Measurements from ENCODE around the gene RDM1.

The RDM1 gene

DNA sequence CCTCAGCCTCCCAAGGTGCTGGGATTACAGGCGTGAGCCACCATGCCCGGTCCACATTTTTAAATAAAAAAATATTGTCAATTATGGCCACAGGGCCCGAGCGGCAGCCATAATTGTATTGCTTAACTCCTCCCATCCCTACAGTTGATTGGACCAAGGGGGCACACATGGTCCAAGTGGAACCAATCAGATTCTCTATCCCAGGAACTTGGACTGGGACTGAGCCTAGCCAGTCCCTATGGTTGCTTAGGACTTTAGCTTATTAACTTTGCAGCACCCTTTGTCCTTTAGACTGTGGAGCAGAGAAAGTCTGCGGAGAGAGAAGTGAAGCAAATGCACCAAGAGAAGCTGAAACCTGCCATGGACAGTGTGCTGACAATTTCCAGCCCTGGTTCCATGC lies 5.5 kb upstream of the RDM1 start:
- Histone ChIP-seq H3K4me2 (ENCODE audit: low read length) (no peak overlapping the region), H3K4me3 (ENCODE audit: low read length) (no peak overlapping the region), H3K27me3 (ENCODE audit: low read depth, low read length) (peaks cover 8% of the 10 kb centered on the region), H4K20me1 (ENCODE audit: insufficient read depth, low read length) (no peaks in the 10 kb centered on the region), H3K36me3 (replicated peaks; ENCODE audit: low read depth, low read length) (no peaks in the 10 kb centered on the region), H2AFZ (ENCODE audit: low read depth, low read length) (no peak overlapping the region), H3K9me3 (ENCODE audit: insufficient read depth, low read length) (no peaks in the 10 kb centered on the region), H3K9ac (ENCODE audit: low read length) (no peak overlapping the region), H3K4me1 (ENCODE audit: low read length) (peaks cover 3% of the 10 kb centered on the region), H3K27ac (ENCODE audit: low read length) (no peak overlapping the region), H3K79me2 (ENCODE audit: low read length) (no peaks in the 10 kb centered on the region)
- no peak for TF ChIP-seq EZH2phosphoT487 (IDR thresholded peaks at IDR 0.05; ENCODE audit: low read depth)
- TF ChIP-seq, protein P1, sequence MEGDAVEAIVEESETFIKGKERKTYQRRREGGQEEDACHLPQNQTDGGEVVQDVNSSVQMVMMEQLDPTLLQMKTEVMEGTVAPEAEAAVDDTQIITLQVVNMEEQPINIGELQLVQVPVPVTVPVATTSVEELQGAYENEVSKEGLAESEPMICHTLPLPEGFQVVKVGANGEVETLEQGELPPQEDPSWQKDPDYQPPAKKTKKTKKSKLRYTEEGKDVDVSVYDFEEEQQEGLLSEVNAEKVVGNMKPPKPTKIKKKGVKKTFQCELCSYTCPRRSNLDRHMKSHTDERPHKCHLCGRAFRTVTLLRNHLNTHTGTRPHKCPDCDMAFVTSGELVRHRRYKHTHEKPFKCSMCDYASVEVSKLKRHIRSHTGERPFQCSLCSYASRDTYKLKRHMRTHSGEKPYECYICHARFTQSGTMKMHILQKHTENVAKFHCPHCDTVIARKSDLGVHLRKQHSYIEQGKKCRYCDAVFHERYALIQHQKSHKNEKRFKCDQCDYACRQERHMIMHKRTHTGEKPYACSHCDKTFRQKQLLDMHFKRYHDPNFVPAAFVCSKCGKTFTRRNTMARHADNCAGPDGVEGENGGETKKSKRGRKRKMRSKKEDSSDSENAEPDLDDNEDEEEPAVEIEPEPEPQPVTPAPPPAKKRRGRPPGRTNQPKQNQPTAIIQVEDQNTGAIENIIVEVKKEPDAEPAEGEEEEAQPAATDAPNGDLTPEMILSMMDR (IDR thresholded peaks at IDR 0.05; ENCODE audit: low read depth, low read length) = no peak

DNA sequence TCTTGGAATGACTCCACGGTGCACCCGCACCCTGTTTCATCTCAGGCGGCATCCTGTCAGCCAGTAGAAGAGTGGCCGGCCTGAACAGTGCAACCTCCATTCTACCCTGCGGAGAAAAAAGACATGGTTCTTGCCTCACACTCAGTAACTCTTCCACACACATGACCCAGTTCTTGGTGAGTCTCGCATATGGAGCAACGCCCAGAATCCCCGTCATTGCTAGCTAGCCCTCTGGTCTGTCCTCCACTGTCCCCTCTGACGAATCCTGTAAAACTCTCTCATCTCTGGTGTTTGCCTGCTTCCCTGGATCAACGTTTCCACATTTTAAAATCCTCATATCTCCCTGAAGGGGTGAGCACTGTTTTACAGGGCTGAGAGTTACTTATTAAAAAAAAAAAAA lies 4.2 kb upstream of the RDM1 start:
- H3K79me2 ChIP-seq (ENCODE audit: low read length) = no peaks in the 10 kb centered on the region
- no peak overlapping the region for H3K4me2 ChIP-seq (ENCODE audit: low read length)
- no peaks in the 10 kb centered on the region for H3K36me3 ChIP-seq (replicated peaks; ENCODE audit: low read depth, low read length)
- TF ChIP-seq EZH2phosphoT487 (IDR thresholded peaks at IDR 0.05; ENCODE audit: low read depth) = no peak
- peaks cover 8% of the 10 kb centered on the region for H3K27me3 ChIP-seq (ENCODE audit: low read depth, low read length)
- no peak overlapping the region for H3K4me3 ChIP-seq (ENCODE audit: low read length)
- peaks cover 10% of the 10 kb centered on the region for H3K4me1 ChIP-seq (ENCODE audit: low read length)
- no peak overlapping the region for H2AFZ ChIP-seq (ENCODE audit: low read depth, low read length)
- H3K9ac ChIP-seq (ENCODE audit: low read length) = no peak overlapping the region
- no peaks in the 10 kb centered on the region for H4K20me1 ChIP-seq (ENCODE audit: insufficient read depth, low read length)
- H3K27ac ChIP-seq (ENCODE audit: low read length) = no peak overlapping the region
- H3K9me3 ChIP-seq (ENCODE audit: insufficient read depth, low read length) = no peaks in the 10 kb centered on the region

DNA sequence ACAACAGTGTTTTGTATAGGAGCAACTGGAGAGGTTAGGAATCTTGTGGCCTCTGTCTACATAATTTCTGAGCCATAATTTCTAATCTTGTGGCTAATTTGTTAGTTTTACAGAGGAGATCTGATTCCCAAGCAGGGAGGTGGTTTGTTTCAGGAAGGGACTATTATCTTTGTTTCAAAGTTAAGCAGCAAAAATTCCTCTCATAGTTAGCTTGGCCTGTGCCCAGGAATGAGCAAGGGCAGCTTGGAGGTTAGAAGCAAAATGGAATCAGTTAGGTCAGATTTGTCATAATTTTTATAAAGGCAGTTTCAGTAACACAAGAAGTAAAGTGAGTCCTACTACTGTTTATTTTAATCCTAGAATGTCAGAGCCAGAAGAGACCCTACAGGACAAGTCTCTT lies 2.0 kb upstream of the RDM1 start:
- Histone ChIP-seq H3K27me3 (ENCODE audit: low read depth, low read length) (peaks cover 8% of the 10 kb centered on the region), H3K36me3 (replicated peaks; ENCODE audit: low read depth, low read length) (no peaks in the 10 kb centered on the region), H2AFZ (ENCODE audit: low read depth, low read length) (no peak overlapping the region), H3K27ac (ENCODE audit: low read length) (no peak overlapping the region), H4K20me1 (ENCODE audit: insufficient read depth, low read length) (no peaks in the 10 kb centered on the region), H3K9ac (ENCODE audit: low read length) (no peak overlapping the region), H3K79me2 (ENCODE audit: low read length) (no peaks in the 10 kb centered on the region), H3K4me1 (ENCODE audit: low read length) (peaks cover 19% of the 10 kb centered on the region), H3K4me2 (ENCODE audit: low read length) (no peak overlapping the region), H3K9me3 (ENCODE audit: insufficient read depth, low read length) (no peaks in the 10 kb centered on the region), H3K4me3 (ENCODE audit: low read length) (no peak overlapping the region)
- TF ChIP-seq EZH2phosphoT487 (IDR thresholded peaks at IDR 0.05; ENCODE audit: low read depth) = no peak
- TF ChIP-seq, protein P1 (IDR thresholded peaks at IDR 0.05; ENCODE audit: low read depth, low read length) = no peak

DNA sequence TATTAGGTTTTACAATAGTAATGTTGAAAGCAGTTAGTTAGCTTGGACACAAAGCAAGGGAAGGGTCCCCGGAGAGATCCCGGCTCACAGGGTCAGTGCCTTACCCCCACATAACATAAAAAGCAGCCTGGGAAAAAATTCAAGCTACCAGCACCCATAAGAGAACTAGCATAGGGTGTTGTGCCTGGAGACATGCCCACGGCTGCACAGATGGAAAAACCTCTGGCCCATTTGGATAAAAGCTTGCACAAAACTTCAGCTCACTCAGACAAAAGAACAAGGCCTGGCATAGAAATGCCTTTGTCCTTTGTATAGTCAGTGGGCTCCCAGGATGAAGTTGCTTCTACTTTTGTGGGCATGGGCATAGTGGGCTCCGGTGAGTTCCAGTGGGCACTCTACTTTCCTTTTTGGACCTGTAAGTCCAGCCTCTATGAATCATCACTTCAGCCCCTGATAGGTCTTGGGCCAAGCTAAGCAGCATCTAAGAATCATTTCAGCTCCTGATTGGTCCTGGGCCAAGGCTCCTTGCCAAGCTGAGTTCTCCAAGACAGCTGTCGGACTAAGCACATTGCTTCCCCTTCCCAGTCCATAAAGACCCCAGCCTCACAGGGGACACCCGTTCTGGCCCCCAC lies 1.3 kb upstream of the RDM1 start:
- no peaks in the 10 kb centered on the region for H3K9me3 ChIP-seq (ENCODE audit: insufficient read depth, low read length)
- TF ChIP-seq, protein P1 (IDR thresholded peaks at IDR 0.05; ENCODE audit: low read depth, low read length) = no peak
- no peak for TF ChIP-seq EZH2phosphoT487 (IDR thresholded peaks at IDR 0.05; ENCODE audit: low read depth)
- H3K27ac ChIP-seq (ENCODE audit: low read length) = no peak overlapping the region
- no peak overlapping the region for H3K4me3 ChIP-seq (ENCODE audit: low read length)
- H3K79me2 ChIP-seq (ENCODE audit: low read length) = no peaks in the 10 kb centered on the region
- no peak overlapping the region for H3K9ac ChIP-seq (ENCODE audit: low read length)
- H3K27me3 ChIP-seq (ENCODE audit: low read depth, low read length) = peaks cover 8% of the 10 kb centered on the region
- H2AFZ ChIP-seq (ENCODE audit: low read depth, low read length) = no peak overlapping the region
- no peaks in the 10 kb centered on the region for H3K36me3 ChIP-seq (replicated peaks; ENCODE audit: low read depth, low read length)
- H4K20me1 ChIP-seq (ENCODE audit: insufficient read depth, low read length) = no peaks in the 10 kb centered on the region
- H3K4me2 ChIP-seq (ENCODE audit: low read length) = no peak overlapping the region
- peaks cover 22% of the 10 kb centered on the region for H3K4me1 ChIP-seq (ENCODE audit: low read length)
